GM12801 (cell line): ENCODE data around the gene SUV39H1.

ENCODE experiments used
- TF ChIP-seq, protein P1 (sequence below): IDR thresholded peaks from one replicate; pipeline ENCODE4 v1.5.1; 2011; ENCODE audit warnings: control low read depth; ENCODE audit not compliant: insufficient read length; ENCODE audit errors: extremely low read depth

SUV39H1 gene

DNA sequence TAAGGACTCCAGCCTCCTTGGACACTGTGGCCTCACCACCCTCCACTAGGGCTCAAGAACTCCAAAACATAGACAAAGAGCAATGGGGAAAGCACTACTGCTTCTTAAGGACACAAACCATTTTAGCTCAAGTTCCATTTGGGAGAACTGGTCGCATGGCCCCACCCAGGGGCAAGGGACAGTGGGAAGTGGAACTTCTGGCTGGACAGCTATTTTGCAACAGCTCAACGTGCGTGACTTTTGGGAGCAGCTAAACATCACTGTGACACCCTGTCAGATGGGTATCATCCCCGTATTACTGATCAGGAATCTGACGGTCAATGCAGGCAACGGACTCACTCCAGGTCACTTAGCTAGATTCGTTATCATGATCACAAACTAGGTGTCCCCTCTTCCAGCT is 56.0 kb downstream of the SUV39H1 start:
- TF ChIP-seq, protein P1, sequence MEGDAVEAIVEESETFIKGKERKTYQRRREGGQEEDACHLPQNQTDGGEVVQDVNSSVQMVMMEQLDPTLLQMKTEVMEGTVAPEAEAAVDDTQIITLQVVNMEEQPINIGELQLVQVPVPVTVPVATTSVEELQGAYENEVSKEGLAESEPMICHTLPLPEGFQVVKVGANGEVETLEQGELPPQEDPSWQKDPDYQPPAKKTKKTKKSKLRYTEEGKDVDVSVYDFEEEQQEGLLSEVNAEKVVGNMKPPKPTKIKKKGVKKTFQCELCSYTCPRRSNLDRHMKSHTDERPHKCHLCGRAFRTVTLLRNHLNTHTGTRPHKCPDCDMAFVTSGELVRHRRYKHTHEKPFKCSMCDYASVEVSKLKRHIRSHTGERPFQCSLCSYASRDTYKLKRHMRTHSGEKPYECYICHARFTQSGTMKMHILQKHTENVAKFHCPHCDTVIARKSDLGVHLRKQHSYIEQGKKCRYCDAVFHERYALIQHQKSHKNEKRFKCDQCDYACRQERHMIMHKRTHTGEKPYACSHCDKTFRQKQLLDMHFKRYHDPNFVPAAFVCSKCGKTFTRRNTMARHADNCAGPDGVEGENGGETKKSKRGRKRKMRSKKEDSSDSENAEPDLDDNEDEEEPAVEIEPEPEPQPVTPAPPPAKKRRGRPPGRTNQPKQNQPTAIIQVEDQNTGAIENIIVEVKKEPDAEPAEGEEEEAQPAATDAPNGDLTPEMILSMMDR: no peak

DNA sequence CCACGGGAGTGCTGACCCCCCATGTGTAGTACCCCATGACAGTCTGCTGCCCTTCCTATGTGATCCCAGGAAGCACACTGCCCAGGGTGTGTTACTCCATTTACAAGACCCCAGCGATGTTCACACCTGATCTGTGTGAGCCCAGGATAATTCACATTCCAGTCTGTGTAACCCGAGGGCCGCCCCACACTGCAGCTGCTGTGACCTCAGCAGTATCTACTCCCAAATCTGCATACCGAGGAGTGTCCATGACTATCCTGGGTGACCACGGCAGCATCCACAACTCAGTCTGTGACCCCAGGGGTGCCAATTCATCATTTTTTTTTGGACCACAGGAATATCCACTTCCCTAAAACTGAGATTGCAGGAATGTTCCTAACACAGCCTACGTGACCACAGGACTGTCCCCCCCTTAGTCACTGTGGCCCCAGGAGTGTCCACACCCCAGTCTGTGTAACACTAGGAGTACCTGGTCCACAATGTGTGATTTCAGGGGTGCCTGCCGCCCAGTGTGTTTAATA is 57.2 kb downstream of the SUV39H1 start:
- TF ChIP-seq, protein P1: no peak

DNA sequence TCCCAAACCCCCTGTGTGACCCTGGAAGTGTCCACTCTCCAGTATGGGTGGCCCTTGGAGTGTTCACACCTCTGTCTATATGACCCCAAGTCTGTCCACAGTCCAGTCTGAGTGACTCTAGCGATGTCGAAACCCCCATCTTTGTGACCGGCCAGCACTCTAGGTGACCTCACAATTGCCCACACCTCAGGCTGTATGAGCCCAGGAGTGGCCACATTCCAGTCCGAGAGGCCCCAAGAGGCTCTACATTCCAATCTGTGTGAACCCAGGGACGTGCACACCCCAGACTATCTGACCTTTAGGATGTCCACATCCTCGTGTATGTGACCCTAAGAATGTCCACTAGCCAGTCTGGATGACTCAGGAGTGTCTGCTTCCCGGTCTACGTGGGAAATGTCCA is 57.7 kb downstream of the SUV39H1 start:
- TF ChIP-seq, protein P1: no peak
